ENCODE data around the gene NPR3. TPM values are rescaled to one million over a fixed set of nuclear protein-coding genes. Genes with fewer than 3 reads are reported as not detected.
"Not testable (repeated sequence)": the region's sequence is repeated elsewhere in the genome, so short reads cannot be mapped to it uniquely, and the experiment has no call there.

NPR3 gene
- total RNA-seq, 1 experiment from 2014 or later: 0.11 TPM

DNA sequence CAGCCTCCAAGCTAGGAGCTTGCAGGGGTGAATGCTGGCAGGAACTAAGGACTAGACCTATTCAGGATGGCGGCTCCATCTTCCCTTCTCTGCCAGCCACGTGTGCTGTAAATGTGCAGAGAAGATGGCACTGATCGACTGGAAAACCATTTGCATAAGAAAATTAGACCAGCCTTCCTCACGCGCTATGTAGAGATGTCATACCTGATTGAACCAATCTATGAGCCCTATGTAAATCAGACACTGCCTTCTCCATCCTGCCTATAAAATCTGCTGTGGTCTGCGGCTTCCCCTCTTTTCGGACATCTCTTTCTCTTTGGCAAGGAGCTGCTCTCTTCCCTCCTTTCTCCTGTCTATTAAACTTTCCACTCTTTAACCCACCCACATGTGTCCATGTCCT, 91.6 kb downstream of the NPR3 start:
- TF ChIP-seq, protein P1, sequence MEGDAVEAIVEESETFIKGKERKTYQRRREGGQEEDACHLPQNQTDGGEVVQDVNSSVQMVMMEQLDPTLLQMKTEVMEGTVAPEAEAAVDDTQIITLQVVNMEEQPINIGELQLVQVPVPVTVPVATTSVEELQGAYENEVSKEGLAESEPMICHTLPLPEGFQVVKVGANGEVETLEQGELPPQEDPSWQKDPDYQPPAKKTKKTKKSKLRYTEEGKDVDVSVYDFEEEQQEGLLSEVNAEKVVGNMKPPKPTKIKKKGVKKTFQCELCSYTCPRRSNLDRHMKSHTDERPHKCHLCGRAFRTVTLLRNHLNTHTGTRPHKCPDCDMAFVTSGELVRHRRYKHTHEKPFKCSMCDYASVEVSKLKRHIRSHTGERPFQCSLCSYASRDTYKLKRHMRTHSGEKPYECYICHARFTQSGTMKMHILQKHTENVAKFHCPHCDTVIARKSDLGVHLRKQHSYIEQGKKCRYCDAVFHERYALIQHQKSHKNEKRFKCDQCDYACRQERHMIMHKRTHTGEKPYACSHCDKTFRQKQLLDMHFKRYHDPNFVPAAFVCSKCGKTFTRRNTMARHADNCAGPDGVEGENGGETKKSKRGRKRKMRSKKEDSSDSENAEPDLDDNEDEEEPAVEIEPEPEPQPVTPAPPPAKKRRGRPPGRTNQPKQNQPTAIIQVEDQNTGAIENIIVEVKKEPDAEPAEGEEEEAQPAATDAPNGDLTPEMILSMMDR (IDR thresholded peaks at IDR 0.05; ENCODE audit: insufficient read depth in 1 of 2, low read depth in 1 of 2, low read length in 1 of 2, severe bottlenecking in 1 of 2, unreplicated experiment in 1 of 2): no peak
- Mint-ChIP-seq H3K27me3 (ENCODE audit: insufficient read depth, unreplicated experiment) (peaks cover 3% of the 10 kb centered on the region), H3K4me3 (ENCODE audit: unreplicated experiment) (no peak overlapping the region), H3K4me1 (ENCODE audit: low read depth, unreplicated experiment) (no peaks in the 10 kb centered on the region), H3K9me3 (ENCODE audit: unreplicated experiment) (peaks cover 25% of the 10 kb centered on the region), H3K27ac (ENCODE audit: unreplicated experiment) (no peak overlapping the region), H3K36me3 (ENCODE audit: insufficient read depth, unreplicated experiment) (no peaks in the 10 kb centered on the region)
- no peaks in the 10 kb centered on the region for H3K36me3 ChIP-seq (ENCODE audit: control insufficient read depth, insufficient read depth, low read length)
- intact Hi-C loops (cut with micrococcal nuclease; ENCODE audit: unreplicated experiment): no loop called here
- ChIA-PET CTCF (no interaction called here), POLR2A (no interaction called here)
- H3K27me3 ChIP-seq (replicated peaks; ENCODE audit: control insufficient read depth, insufficient read depth, low read length): no peaks in the 10 kb centered on the region
- BruUV-seq (replicated peaks): no TSS peak
- no peak overlapping the region for H3K4me3 ChIP-seq (ENCODE audit: low read depth, low read length)
- no peaks in the 10 kb centered on the region for H3K4me1 ChIP-seq
- no peak for DNase-seq
- H3K9me3 ChIP-seq: no peaks in the 10 kb centered on the region; the same call in 1 of the 2 replicates

DNA sequence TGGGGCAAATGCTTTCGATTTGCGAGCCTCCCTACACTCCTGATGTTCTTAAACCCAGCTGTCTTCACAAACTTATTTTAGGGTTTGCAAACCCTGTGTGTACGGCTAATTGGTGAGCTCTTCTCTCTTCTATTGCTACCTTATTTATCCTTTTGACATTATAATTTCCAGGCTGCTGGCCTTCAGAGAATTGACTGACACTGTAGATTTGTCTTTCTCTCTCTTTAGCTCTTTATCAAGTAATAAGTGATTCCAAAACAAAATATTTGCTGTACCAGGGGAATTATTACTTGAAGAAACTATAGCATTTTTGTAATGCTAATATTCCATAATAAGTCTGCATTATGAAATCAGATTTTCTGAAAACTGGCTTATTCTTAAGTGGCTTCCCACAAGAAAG, 92.5 kb downstream of the NPR3 start:
- ChIA-PET POLR2A (no interaction called here), CTCF (no interaction called here)
- peaks cover 3% of the 10 kb centered on the region for H3K27me3 Mint-ChIP-seq (ENCODE audit: insufficient read depth, unreplicated experiment)
- no peaks in the 10 kb centered on the region for H3K36me3 ChIP-seq (ENCODE audit: control insufficient read depth, insufficient read depth, low read length)
- H3K27ac Mint-ChIP-seq (ENCODE audit: unreplicated experiment): no peak overlapping the region
- TF ChIP-seq, protein P1 (IDR thresholded peaks at IDR 0.05; ENCODE audit: insufficient read depth in 1 of 2, low read depth in 1 of 2, low read length in 1 of 2, severe bottlenecking in 1 of 2, unreplicated experiment in 1 of 2): no peak
- H3K27me3 ChIP-seq (replicated peaks; ENCODE audit: control insufficient read depth, insufficient read depth, low read length): no peaks in the 10 kb centered on the region
- no peak overlapping the region for H3K4me3 Mint-ChIP-seq (ENCODE audit: unreplicated experiment)
- H3K9me3 Mint-ChIP-seq (ENCODE audit: unreplicated experiment): peaks cover 25% of the 10 kb centered on the region
- intact Hi-C loops (cut with micrococcal nuclease; ENCODE audit: unreplicated experiment): no loop called here
- H3K4me1 Mint-ChIP-seq (ENCODE audit: low read depth, unreplicated experiment): no peaks in the 10 kb centered on the region
- no peaks in the 10 kb centered on the region for H3K4me1 ChIP-seq
- DNase-seq: no peak
- H3K9me3 ChIP-seq: no peaks in the 10 kb centered on the region; the same call in 1 of the 2 replicates
- BruUV-seq (replicated peaks): no TSS peak
- H3K36me3 Mint-ChIP-seq (ENCODE audit: insufficient read depth, unreplicated experiment): no peaks in the 10 kb centered on the region
- H3K4me3 ChIP-seq (ENCODE audit: low read depth, low read length): no peak overlapping the region

DNA sequence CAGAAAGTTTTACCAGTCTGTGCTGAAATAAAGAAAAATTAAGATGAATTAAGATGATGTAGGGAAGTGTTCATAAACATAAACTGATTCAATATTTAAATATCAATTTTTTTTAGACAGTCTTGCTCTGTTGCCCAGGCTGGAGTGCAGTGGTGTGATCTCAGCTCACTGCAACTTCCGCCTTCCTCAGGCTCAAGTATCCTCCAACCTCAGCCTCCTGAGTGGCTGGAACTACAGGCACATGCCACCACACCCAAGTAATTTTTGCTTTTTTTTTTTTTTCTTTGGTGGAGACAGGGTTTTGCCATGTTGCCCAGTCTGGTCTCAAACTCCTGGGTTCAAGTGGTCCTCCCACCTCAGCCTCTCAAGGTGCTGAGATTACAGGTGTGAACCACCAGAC, 94.3 kb downstream of the NPR3 start:
- H3K36me3 ChIP-seq (ENCODE audit: control insufficient read depth, insufficient read depth, low read length); BruUV-seq (replicated peaks); CTCF ChIA-PET; H3K36me3 Mint-ChIP-seq (ENCODE audit: insufficient read depth, unreplicated experiment); POLR2A ChIA-PET; H3K27me3 ChIP-seq (replicated peaks; ENCODE audit: control insufficient read depth, insufficient read depth, low read length); H3K27ac Mint-ChIP-seq (ENCODE audit: unreplicated experiment); H3K27me3 Mint-ChIP-seq (ENCODE audit: insufficient read depth, unreplicated experiment); intact Hi-C loops (cut with micrococcal nuclease; ENCODE audit: unreplicated experiment); H3K4me3 Mint-ChIP-seq (ENCODE audit: unreplicated experiment); H3K4me3 ChIP-seq (ENCODE audit: low read depth, low read length); H3K4me1 Mint-ChIP-seq (ENCODE audit: low read depth, unreplicated experiment); DNase-seq; H3K9me3 ChIP-seq; H3K4me1 ChIP-seq: not testable (repeated sequence)
- H3K9me3 Mint-ChIP-seq (ENCODE audit: unreplicated experiment): peaks cover 15% of the 10 kb centered on the region

Data from Caco-2 (cell line).